Measurements from ENCODE around the gene C15orf61.
A peak's percentile ranks its signal among the peaks of the same experiment; 100 is the strongest.

The C15orf61 gene

DNA sequence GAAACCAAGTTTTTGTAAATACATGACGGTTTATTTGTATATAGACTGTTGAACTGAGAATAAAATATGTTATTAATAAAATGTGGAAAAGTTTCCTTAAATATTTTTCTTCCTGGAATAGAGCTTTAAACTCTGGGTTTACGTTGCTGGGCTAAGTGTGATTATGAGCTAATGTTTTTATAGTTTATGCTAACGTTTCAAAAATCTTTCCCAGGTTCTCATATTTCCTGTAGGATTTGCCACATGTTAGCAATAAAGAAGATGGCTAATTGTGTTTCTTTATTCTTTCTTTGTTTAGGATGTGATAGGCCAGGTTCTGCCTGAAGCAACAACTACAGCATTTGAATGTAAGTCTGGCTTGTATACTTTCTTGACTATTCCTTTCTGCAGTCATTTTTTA lies 28.8 kb downstream of the C15orf61 start:
- DNase-seq (ENCODE audit: low spot score): no peak

GRCh38 chr15:67550522-67550921 lies 29.6 kb downstream of the C15orf61 start:
- DNase-seq (ENCODE audit: low spot score): no peak

DNA sequence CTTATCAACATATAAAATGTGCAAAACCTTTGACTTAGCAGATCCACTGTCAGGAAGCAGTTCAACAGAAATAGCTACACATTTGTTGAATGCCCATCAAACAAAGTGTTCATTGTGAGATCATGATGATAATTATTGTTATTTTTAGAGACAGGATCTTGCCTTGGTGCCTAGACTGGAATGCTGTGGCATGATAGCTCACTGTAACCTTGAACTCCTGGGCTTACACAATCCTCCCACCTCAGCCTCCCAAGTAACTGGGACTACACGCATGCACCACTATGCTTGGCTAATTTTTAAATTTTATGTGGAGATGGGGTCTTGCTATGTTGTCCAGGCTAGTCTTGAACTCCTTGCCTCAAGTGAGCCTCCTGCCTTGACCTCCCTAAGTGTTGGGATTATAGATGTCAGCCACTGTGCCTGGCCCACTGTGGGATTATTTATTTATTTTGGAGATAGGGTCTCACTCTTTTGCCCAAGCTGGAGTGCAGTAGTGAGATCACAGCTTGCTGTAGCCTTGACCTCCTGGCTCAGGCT lies 30.3 kb downstream of the C15orf61 start:
- DNase-seq (ENCODE audit: low spot score): no peak

DNA sequence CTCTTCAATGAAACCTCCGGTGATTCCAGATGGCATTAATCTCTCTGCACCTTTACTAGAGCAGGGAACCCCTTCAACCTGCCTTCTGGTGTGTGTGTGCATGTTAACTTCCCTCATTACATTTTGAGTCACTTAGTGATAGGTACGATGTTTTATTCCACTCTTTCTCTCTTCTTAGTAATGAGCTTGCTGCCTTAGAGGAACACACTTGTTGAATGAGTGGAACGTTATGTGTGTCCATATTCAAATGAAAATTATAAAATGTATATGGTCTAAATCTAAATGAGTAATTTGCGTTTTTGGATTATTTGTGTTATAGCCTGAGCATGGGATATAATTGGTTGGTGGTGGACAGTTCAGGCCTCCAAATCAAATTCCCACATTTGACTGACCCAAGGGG lies 33.6 kb downstream of the C15orf61 start:
- DNase-seq (ENCODE audit: low spot score): no peak

- DNase-seq (ENCODE audit: low spot score): no peak
Measured at GRCh38 chr15:67556976-67557570, 36.1 kb downstream of the C15orf61 start.

GRCh38 chr15:67558502-67558901 lies 37.6 kb downstream of the C15orf61 start:
- DNase-seq (ENCODE audit: low spot score): no peak

GRCh38 chr15:67559158-67559557 lies 38.2 kb downstream of the C15orf61 start:
- DNase-seq (ENCODE audit: low spot score): peak; percentile 36

- DNase-seq (ENCODE audit: low spot score): no peak
Measured at GRCh38 chr15:67559576-67559975, 38.6 kb downstream of the C15orf61 start.

DNA sequence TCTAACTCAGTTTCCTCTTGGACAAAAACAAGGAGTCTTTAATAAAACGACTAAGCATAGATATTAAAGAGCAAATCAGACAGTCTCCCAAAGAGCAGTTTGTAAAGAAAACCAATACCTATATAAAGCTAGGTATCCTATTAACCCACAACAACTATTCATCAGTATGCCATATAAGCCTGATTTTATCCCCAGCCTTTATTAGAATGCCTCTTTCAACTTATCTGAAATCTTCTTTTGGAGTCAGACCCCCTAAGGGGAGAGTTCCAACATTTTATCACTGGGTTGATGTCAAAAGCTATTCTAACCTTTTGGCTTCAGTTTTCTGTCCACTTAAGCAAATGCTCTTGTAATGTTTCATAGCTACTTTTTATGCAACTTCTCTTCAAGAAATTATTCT lies 39.4 kb downstream of the C15orf61 start:
- DNase-seq (ENCODE audit: low spot score): no peak

DNA sequence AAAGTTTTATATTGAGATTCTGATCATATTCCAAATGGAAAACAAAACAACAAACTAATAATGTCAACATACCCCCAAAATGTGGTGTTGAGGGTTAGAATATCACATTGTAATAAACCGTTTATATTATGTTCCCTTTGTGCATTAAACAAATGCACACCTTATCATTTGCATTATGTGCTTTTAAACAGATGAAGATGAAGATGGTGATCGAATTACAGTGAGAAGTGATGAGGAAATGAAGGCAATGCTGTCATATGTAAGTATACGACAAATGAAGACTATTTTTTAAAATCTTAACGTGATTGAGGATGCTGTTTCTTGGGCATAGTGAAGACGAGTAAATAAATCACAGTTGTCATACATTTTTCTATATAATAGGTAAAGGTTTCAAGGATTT lies 42.2 kb downstream of the C15orf61 start:
- no peak for DNase-seq (ENCODE audit: low spot score)

DNA sequence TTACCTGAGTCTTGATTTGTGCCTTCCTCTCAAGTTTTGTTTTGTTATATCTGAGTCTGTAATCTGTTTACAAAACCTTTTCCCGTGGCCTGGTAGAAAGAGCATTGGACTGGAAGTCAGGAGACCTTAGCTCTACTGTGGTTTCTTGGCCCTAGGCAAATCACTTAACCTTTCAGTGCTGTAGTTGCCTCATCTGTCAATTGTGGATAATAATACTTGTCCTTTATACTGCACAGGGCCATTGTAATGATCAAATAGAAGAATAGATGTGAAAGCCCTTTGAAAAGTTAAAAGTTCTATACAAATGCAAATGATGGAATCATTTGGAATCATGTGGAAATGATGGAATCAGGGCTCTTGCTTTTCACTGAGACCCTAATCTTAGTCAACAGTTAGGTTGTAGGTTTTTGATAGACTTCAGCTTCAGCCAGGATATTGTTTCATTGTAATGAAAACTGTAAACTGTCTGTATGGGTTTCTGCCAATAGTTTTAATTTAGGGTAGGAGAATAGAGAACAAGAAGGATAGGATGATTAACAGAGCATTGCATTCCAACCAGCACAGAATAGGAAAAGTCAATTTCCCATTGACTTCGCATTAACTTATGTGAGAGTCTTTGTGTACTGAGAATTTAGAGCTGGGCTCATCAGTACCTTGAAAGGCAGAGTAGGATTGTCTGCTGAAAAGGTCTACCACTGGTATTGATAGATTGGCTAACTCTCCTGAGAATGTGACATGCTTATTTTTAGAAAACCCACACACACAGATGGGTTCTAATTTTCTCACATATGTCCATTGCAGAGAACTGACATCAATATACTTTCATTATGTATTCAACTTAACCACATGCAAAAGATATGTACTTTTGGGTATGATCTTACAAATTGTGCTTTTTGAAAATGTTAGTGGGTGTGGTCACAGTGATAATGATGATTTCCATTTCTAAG lies 43.4 kb downstream of the C15orf61 start:
- DNase-seq (ENCODE audit: low spot score): no peak

GRCh38 chr15:67564968-67565345 lies 44.0 kb downstream of the C15orf61 start:
- DNase-seq (ENCODE audit: low spot score): no peak

DNA sequence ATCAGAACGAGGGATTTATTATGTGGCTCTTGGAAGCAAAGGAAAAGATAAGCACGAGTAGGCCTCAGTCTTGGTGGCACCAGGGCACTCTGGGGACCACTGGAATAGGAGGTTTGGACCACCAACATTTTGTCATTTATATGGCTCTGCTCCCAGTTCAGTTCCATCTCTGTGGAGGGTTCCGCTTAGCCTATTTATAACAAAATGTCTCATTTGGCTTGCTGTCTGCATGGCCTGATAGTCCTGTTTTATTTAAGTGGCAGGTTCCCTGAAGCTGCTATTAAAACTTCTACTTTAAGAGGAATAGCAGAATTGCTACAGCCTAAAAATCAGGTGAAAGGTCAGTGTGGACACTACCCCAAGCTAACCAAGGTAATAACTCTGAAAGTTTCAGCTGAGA lies 48.7 kb downstream of the C15orf61 start:
- DNase-seq (ENCODE audit: low spot score): no peak

DNA sequence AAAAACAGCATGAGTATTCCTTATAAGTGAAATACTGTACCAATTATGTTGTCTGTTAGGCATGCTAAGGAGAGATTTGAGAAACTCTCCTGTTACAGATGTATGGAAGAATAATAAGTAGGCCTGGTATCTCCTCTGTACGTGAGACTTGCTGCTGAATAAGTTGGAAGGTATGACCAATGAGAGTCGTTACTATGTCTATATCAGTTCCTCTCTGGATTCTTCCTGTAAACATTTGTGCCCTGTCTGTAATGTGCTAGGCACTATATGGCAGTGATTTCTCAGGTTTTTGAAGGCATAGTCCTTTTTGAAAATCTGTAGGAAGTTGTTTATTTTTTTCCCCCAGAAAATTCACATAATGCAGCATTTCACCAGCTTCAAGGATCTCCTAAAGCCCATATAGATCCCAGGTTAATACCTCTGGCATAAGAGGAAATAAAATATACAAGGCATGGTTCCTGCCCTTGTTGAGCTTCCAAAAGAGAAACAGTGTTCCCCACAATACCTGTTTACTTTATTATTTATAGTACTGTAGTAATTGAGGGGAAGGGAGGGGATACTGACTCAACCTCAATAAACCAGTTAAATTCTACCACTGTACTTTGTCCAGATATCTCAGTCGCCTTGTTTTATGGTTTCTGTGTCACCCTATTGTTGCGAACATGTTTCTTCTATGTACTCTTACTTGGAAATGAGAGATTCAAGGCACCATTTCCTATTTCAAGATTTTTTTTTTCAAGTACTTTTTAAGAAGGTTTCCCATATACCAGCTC lies 50.1 kb downstream of the C15orf61 start:
- peak; percentile 32 for DNase-seq (ENCODE audit: low spot score)

GRCh38 chr15:67571648-67572415 lies 50.9 kb downstream of the C15orf61 start:
- peak; percentile 48 for DNase-seq (ENCODE audit: low spot score)

DNA sequence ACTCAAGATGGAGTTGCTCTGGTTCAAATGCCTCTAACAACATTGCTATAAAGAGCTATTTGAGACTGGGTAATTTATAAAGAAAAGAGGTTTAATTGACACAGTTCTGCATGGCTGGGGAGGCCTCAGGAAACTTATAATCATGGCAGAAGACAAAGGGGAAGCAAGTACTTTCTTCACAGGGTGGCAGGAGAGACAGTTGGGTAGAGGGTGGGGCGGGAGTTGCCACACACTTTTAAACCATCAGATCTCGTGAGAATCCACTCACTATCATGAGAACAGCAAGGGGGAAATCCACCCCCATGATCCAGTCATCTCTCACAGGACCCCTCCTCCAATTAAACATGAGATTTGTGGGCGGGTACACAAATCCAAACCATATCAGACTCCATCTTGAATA lies 52.3 kb downstream of the C15orf61 start:
- DNase-seq (ENCODE audit: low spot score): no peak

DNA sequence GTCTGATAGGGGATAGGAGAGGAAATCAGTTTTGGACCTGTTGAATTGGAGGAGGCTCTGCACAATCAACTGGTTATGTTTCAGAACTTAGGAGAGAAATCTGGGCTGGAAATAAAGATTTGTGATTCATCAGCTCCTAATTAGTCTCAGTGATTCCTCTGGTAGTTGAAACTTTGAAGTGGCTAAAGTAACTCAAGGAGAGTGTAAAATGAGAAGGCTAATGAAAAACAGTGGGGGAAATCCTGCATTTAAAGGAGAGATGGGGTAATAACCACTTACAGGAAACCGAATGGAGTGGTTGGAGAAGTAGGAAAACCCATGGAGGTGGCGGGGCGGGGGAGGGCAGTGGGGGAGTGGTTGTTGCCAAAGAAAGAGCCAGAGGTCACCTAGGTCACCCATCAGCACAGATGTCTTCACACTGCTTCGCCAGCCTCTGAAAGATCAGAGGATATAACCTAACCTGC lies 54.1 kb downstream of the C15orf61 start:
- no peak for DNase-seq (ENCODE audit: low spot score)

DNA sequence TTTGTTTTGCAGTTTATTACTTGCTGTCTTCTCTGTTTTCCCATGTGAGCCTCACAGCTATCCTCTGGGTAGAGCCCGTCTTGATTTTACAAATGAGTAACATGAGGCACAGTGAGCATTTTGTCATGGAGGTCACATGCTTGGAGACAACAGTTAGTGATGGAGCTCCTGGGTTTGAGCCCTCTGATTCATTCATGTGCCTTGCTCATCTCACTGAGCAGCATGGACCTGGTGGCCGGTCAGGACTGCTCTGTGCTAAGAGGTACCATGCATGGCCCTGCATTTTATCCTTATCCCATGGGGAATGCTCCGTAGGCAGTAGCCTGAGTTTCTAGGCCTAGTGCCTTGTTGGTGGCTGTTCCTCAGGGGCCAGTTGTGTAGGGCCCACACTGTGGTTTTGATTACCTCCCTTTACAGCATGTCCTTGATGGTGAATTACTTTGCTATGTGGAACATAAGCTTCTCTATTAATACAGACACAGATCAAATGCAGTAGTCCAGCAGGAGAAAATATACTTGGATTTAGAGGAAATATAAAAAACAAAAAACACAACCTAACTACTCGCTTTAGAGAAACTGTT lies 57.2 kb downstream of the C15orf61 start:
- no peak for DNase-seq (ENCODE audit: low spot score)

DNA sequence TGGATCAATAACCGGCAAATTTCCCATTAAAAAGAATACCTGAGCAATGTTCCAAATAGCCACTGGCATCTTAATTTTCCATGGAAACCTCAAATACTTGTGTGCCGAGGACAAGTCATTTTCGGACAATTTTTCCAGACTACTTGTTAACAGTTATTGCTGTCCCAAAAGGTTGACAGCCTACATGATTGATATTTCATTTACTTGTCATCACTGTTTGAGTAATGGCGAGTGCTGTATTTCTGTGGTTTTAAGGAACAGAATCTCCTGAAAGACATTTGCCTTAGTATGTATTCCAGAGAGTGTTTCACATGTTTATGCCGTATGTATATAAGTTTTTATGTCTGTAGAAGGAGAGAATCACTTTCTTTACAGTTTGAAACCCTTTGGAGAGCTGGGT lies 58.2 kb downstream of the C15orf61 start:
- no peak for DNase-seq (ENCODE audit: low spot score)
